GM20431 (cell line): ENCODE results near the gene SELE.
"Not testable (repeated sequence)": the region's sequence is repeated elsewhere in the genome, so short reads cannot be mapped to it uniquely, and the experiment has no call there.

ENCODE experiments used
- in situ Hi-C: fragments of 300-500 bp; cut with MseI, MboI; formaldehyde crosslinking; loops from one replicate; pipeline ENCODE4 v1.15.0; 2020; ENCODE audit warnings: low sequenced_read_pairs; ENCODE audit not compliant: unreplicated experiment

The SELE gene

DNA sequence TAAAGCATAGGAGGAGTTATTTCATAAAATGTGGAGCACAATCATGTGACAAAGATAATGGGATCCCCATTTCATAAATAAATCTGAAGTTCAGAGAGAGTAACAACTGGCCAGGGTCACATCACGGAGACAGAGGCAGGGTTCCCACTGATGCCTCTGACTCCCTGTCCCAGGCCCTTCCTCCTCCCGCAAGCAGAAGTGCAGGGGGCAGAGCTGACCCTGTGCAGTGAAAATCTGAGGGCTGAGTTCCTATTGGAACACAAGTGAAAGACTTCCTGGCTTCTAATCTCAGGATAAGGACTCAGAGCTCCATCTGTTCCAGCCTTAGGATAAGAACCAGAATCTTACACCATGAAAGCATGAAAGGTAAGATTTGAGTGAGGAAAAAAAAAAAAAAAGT lies 44.5 kb downstream of the SELE start:
- in situ Hi-C loops: no loop called here

DNA sequence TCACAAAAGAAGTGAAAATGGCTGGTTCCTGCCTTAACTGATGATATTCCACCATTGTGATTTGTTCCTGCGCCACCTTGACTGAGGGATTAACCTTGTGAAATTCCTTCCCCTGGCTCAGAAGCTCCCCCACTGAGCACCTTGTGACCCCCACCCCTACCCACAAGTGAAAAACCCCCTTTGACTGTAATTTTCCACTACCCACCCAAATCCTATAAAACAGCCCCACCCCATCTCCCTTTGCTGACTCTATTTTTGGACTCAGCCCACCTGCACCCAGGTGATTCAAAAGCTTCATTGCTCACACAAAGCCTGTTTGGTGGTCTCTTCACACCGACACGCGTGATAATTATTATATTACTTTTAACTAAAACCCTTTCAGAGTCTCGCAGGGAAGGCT lies 45.5 kb downstream of the SELE start:
- in situ Hi-C loops: not testable (repeated sequence)

DNA sequence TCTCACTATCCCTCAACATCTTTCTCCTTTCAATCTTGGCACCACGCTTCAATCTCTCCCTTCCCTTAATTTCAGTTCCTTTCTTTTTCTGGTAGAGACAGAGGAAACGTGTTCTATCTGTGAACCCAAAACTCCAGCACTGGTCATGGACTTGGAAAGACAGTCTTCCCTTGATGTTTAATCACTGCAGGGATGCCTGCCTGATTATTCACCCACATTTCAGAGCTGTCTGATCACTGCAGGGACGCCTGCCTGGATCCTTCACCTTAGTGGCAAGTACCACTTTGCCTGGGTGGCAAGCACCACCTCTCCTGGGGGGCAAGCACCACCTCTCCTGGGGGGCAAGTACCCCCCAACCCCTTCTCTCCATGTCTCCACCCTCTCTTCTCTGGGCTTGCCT lies 50.2 kb downstream of the SELE start:
- in situ Hi-C loops: no loop called here

DNA sequence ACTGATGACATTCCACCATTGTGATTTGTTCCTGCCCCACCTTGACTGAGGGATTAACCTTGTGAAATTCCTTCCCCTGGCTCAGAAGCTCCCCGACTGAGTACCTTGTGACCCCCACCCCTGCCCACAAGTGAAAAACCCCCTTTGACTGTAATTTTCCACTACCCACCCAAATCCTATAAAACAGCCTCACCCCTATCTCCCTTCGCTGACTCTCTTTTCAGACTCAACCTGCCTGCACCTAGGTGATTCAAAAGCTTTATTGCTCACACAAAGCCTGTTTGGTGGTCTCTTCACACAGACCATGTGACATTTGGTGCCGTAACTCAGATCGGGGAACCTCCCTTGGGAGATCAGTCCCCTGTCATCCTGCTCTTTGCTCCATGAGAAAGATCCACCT lies 50.7 kb downstream of the SELE start:
- in situ Hi-C loops: not testable (repeated sequence)

- in situ Hi-C loops: no loop called here
Measured at GRCh38 chr1:169682071-169682470, 51.8 kb downstream of the SELE start.

GRCh38 chr1:169681140-169681539 lies 52.7 kb downstream of the SELE start:
- in situ Hi-C loops: no loop called here

GRCh38 chr1:169680377-169681019 lies 53.4 kb downstream of the SELE start:
- in situ Hi-C loops: no loop called here

- in situ Hi-C loops: no loop called here
Measured at GRCh38 chr1:169679692-169680091, 54.2 kb downstream of the SELE start.

- in situ Hi-C loops: no loop called here
Measured at GRCh38 chr1:169676001-169676400, 57.9 kb downstream of the SELE start.
